Measurements from ENCODE around the gene MYOCOS. TPM values are rescaled to one million over a fixed set of nuclear protein-coding genes. Genes with fewer than 3 reads are reported as not detected.

Gene MYOCOS
- total and polyA plus RNA-seq, 2 of the 4 experiments (the other 2 are of a cell fraction) = not detected

- TF ChIP-seq ELK1 (IDR thresholded peaks at IDR 0.05; ENCODE audit: borderline replicate concordance, low read depth, low read length) = no peak
These were observed 52.7 kb downstream of the MYOCOS start (continued) for GRCh38 chr1:171674431-171675405.

Other genes with a start within 250 kb of the MYOCOS start
- gene PRRC2C, start 136.7 kb upstream of the MYOCOS start, total RNA-seq (2012; rRNA removed) = 58.3 and 66.4 TPM in 2 replicates
- gene PRRC2C, start 136.7 kb upstream of the MYOCOS start, polyA plus RNA-seq (2012; rRNA removed) = 46.4 and 54.0 TPM in 2 replicates
- not detected in 2 replicates for gene MYOC, start 30.4 kb downstream of the MYOCOS start, total RNA-seq (2012; rRNA removed)
- not detected in 2 replicates for gene MYOC, start 30.4 kb downstream of the MYOCOS start, polyA plus RNA-seq (2012; rRNA removed)
- gene VAMP4, start 119.8 kb downstream of the MYOCOS start, total RNA-seq (2012; rRNA removed) = 3.4 and 7.5 TPM in 2 replicates
- gene VAMP4, start 119.8 kb downstream of the MYOCOS start, polyA plus RNA-seq (2012; rRNA removed) = 3.8 and 5.4 TPM in 2 replicates
- 25.8 and 26.3 TPM in 2 replicates for gene METTL13, start 159.4 kb downstream of the MYOCOS start, total RNA-seq (2012; rRNA removed)
- gene METTL13, start 159.4 kb downstream of the MYOCOS start, polyA plus RNA-seq (2012; rRNA removed) = 22.6 and 25.1 TPM in 2 replicates
- 0.36 and 0.83 TPM in 2 replicates for gene DNM3, start 219.3 kb downstream of the MYOCOS start, total RNA-seq (2012; rRNA removed)
- 0.36 TPM in 2 replicates for gene DNM3, start 219.3 kb downstream of the MYOCOS start, polyA plus RNA-seq (2012; rRNA removed)

Data from IMR-90 (cell line).